AG09319 (cell line): ENCODE measurements around the gene INSR.

Experiments
- DNase-seq: peaks from one replicate; pipeline ENCODE4 v3.0.0-alpha.2; 2010; ENCODE audit warnings: low read depth; ENCODE audit errors: extremely low read depth
- CTCF ChIP-seq: IDR thresholded peaks from 2 replicates; pipeline ENCODE4 v1.5.1; 2011; ENCODE audit warnings: low read depth, mild to moderate bottlenecking, inconsistent platforms, low read length, moderate library complexity

The INSR gene

GRCh38 chr19:7078008-7078407, 216.2 kb downstream of the INSR start:
- TF ChIP-seq CTCF, result no peak
- DNase-seq, result no peak

GRCh38 chr19:7076151-7076550, 218.1 kb downstream of the INSR start:
- no peak for DNase-seq
- no peak for TF ChIP-seq CTCF

GRCh38 chr19:7074705-7075282, 219.4 kb downstream of the INSR start:
- DNase-seq, result no peak
- TF ChIP-seq CTCF, result no peak

GRCh38 chr19:7072541-7072940, 221.7 kb downstream of the INSR start:
- no peak for TF ChIP-seq CTCF
- DNase-seq, result no peak

GRCh38 chr19:7069904-7070226, 224.3 kb downstream of the INSR start:
- DNase-seq, result no peak
- TF ChIP-seq CTCF, result no peak

- peak; percentile 88 for DNase-seq
- no peak for TF ChIP-seq CTCF
Observed at GRCh38 chr19:7069042-7069903, 224.9 kb downstream of the INSR start, which contains the start of gene ZNF557. ZNF557 (plus strand) TSS chr19:7069703; CDS start chr19:7075075, 5,372 bp downstream.

- DNase-seq, result no peak
- TF ChIP-seq CTCF, result no peak
Observed at GRCh38 chr19:7068599-7068998, 225.6 kb downstream of the INSR start.
